Progenitor cell of endocrine pancreas (in vitro differentiated cells): ENCODE measurements around the gene COL3A1. TPM values are rescaled to one million over a fixed set of nuclear protein-coding genes. Genes with fewer than 3 reads are reported as not detected.
A peak's percentile ranks its signal among the peaks of the same experiment; 100 is the strongest.

Source experiments
- DNase-seq: peaks from one replicate; pipeline ENCODE4 v3.0.0; 2021; ENCODE audit warnings: low spot score; ENCODE audit not compliant: unreplicated experiment
- H3K27ac Mint-ChIP-seq: 2 replicates; pipeline ENCODE4 v1.8.0; 2021; ENCODE audit warnings: mild to moderate bottlenecking, moderate library complexity, mixed read lengths
- H3K27me3 Mint-ChIP-seq: 2 replicates; pipeline ENCODE4 v1.8.0; 2021; ENCODE audit warnings: mixed read lengths
- H3K36me3 Mint-ChIP-seq: 2 replicates; pipeline ENCODE4 v1.8.0; 2022; ENCODE audit warnings: mixed read lengths; ENCODE audit not compliant: insufficient read depth
- H3K4me1 Mint-ChIP-seq: 2 replicates; pipeline ENCODE4 v1.8.0; 2021; ENCODE audit warnings: low read depth, mixed read lengths
- H3K4me3 Mint-ChIP-seq: 2 replicates; pipeline ENCODE4 v1.8.0; 2021; ENCODE audit warnings: low read depth, mild to moderate bottlenecking, moderate library complexity, mixed read lengths
- H3K9me3 Mint-ChIP-seq: 2 replicates; pipeline ENCODE4 v1.8.0; 2021; ENCODE audit warnings: low read depth, mixed read lengths
- CTCF ChIP-seq: fragments of 200-600 bp; sonication (generic); IDR thresholded peaks from one replicate; pipeline ENCODE4 v1.5.0; 2021; ENCODE audit warnings: antibody characterized with exemption, mild to moderate bottlenecking; ENCODE audit not compliant: unreplicated experiment
- total RNA-seq: library from RNA; stranded (reverse); gene quantifications from 2 replicates; pipeline ENCODE4 v1.2.1, GENCODE V29; 2021

Gene COL3A1
- total RNA-seq, 1 donor from 2014 or later, result 15.5 TPM

DNA sequence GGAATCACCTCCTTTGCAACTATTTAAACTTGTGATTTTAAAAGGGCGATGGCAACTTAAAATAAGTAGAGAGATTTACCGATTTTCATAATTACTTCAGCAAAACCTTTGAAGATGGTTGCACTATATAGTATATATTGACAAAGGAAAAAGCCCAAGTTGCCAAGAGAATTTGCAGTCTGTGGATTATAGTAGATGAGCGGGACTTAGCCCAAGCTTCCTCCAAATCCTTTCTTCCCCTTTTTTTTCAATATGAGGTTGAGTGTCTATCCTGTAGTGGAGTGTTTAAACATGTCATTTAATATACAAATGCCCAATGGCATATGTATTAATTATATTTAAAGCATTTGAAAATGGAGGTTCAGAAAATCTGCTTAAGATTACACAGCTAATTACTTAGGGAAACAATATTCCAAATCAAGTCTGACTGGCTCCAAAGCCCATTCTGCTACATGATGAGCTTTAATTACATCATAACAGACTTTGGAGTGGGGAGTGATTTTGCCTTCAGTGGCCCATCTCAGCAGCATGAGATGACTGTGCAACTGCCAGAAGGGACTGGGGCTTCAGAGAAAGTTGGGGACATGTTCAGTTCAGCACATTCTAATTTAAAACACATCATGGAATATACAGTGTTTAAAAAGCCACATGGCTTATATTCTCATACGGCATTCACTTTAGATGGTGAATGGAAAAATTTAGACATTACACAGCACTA, 73.2 kb downstream of the COL3A1 start:
- peaks cover 6% of the 10 kb centered on the region for H3K4me1 Mint-ChIP-seq
- H3K4me3 Mint-ChIP-seq, result no peak overlapping the region
- DNase-seq, result no peak
- peaks cover 7% of the 10 kb centered on the region for H3K27me3 Mint-ChIP-seq
- H3K9me3 Mint-ChIP-seq, result no peaks in the 10 kb centered on the region
- H3K36me3 Mint-ChIP-seq, result no peaks in the 10 kb centered on the region
- TF ChIP-seq CTCF, result no peak
- no peak overlapping the region for H3K27ac Mint-ChIP-seq

DNA sequence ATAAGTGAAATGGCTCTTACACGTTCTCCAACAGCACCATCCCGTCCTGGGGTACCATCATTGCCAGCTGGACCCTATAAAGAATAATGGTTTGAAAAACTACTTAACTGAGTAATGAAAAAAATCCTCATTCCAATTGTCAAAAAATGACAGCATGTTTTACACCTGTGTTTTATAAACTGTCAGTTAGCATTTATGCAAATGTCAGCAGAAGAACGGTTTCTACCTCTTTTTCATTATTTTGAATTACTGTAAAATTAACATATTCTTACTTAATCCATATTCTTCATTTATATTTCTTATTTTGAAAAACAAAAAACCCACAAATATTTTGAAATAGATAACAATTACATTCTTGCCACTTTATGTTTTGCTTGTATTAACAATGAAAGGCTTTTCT, 74.0 kb downstream of the COL3A1 start:
- Mint-ChIP-seq H3K4me1 (peaks cover 6% of the 10 kb centered on the region), H3K9me3 (no peaks in the 10 kb centered on the region), H3K27ac (no peak overlapping the region), H3K4me3 (no peak overlapping the region), H3K27me3 (peaks cover 7% of the 10 kb centered on the region), H3K36me3 (no peaks in the 10 kb centered on the region)
- no peak for DNase-seq
- no peak for TF ChIP-seq CTCF

- Mint-ChIP-seq H3K9me3 (no peaks in the 10 kb centered on the region), H3K36me3 (no peaks in the 10 kb centered on the region), H3K27ac (peak overlapping the region; percentile 5), H3K4me3 (no peak overlapping the region), H3K4me1 (peaks cover 6% of the 10 kb centered on the region), H3K27me3 (peaks cover 7% of the 10 kb centered on the region)
- no peak for DNase-seq
- no peak for TF ChIP-seq CTCF
Measured at GRCh38 chr2:189049709-189050164, 75.6 kb downstream of the COL3A1 start.

GRCh38 chr2:189050165-189050712, 76.1 kb downstream of the COL3A1 start:
- no peak for DNase-seq
- Mint-ChIP-seq H3K36me3 (no peaks in the 10 kb centered on the region), H3K9me3 (no peaks in the 10 kb centered on the region), H3K4me3 (no peak overlapping the region), H3K4me1 (peaks cover 6% of the 10 kb centered on the region), H3K27ac (no peak overlapping the region), H3K27me3 (peaks cover 7% of the 10 kb centered on the region)
- no peak for TF ChIP-seq CTCF

- DNase-seq, result no peak
- H3K4me1 Mint-ChIP-seq, result no peaks in the 10 kb centered on the region
- H3K27me3 Mint-ChIP-seq, result no peaks in the 10 kb centered on the region
- TF ChIP-seq CTCF, result no peak
- H3K36me3 Mint-ChIP-seq, result no peaks in the 10 kb centered on the region
- no peak overlapping the region for H3K27ac Mint-ChIP-seq
- no peak overlapping the region for H3K4me3 Mint-ChIP-seq
- no peaks in the 10 kb centered on the region for H3K9me3 Mint-ChIP-seq
Measured at GRCh38 chr2:189056200-189057106, 82.3 kb downstream of the COL3A1 start.
